DND-41 (cell line): ENCODE results near the gene EXD3.

Source experiments
- ATAC-seq: fragments of 200-7000 bp; cut with Tn5 transposase; 3 replicates; pipeline ENCODE4 v1.9.1; 2021; ENCODE audit warnings: low read depth; ENCODE audit not compliant: insufficient read depth
- DNase-seq: peaks from one replicate; pipeline ENCODE4 v3.0.0-alpha.2; 2020
- H2AFZ ChIP-seq: 2 replicates; pipeline ENCODE4 v1.6.0; 2012; ENCODE audit warnings: low read depth, low read length
- H3K27ac ChIP-seq: 2 replicates; pipeline ENCODE4 v1.5.1; 2012; ENCODE audit warnings: low read length, inconsistent platforms
- H3K27me3 ChIP-seq: fragments of 200-600 bp; sonication (generic); 2 replicates; pipeline ENCODE4 v1.6.0; 2012; ENCODE audit warnings: low read length, mild to moderate bottlenecking, inconsistent platforms; ENCODE audit not compliant: insufficient read depth, poor library complexity
- H3K36me3 ChIP-seq: 2 replicates; pipeline ENCODE4 v1.5.1; 2012; ENCODE audit warnings: low read length, inconsistent platforms; ENCODE audit not compliant: insufficient read depth
- H3K4me1 ChIP-seq: 2 replicates; pipeline ENCODE4 v1.5.1; 2012; ENCODE audit warnings: mild to moderate bottlenecking, low read length; ENCODE audit not compliant: insufficient read depth
- H3K4me2 ChIP-seq: 2 replicates; pipeline ENCODE4 v1.6.0; 2012; ENCODE audit warnings: mild to moderate bottlenecking, moderate library complexity, low read length, inconsistent platforms; ENCODE audit not compliant: insufficient read depth
- H3K4me3 ChIP-seq, 2 experiments: fragments of 200-600 bp in 1 of 2; shearing (Covaris generic) in 1 of 2; 2 replicates each; pipeline ENCODE4 v1.5.1; 2012 to 2016; ENCODE audit warnings: inconsistent platforms in 2 of 2, low read length in 2 of 2, mild to moderate bottlenecking in 2 of 2, low read depth in 1 of 2, moderate library complexity in 1 of 2
- H3K79me2 ChIP-seq: 2 replicates; pipeline ENCODE4 v1.6.0; 2012; ENCODE audit warnings: low read length, inconsistent platforms; ENCODE audit not compliant: insufficient read depth
- H3K9ac ChIP-seq: 2 replicates; pipeline ENCODE4 v1.6.0; 2012; ENCODE audit warnings: low read depth, mild to moderate bottlenecking, inconsistent platforms, low read length, moderate library complexity
- H3K9me3 ChIP-seq: 2 replicates; pipeline ENCODE4 v1.5.1; 2012; ENCODE audit warnings: low read length, moderate library complexity, mild to moderate bottlenecking, inconsistent platforms; ENCODE audit not compliant: insufficient read depth, severe bottlenecking
- H4K20me1 ChIP-seq: 2 replicates; pipeline ENCODE4 v1.6.0; 2012; ENCODE audit warnings: low read length; ENCODE audit not compliant: insufficient read depth
- EZH2 ChIP-seq: IDR thresholded peaks from 3 replicates; pipeline ENCODE4 v1.6.1; 2012; ENCODE audit warnings: borderline replicate concordance, low read depth, mild to moderate bottlenecking, moderate library complexity, low read length, inconsistent platforms; ENCODE audit not compliant: severe bottlenecking
- TF ChIP-seq, protein P1 (sequence below): IDR thresholded peaks from 2 replicates; pipeline ENCODE4 v1.5.1; 2012; ENCODE audit warnings: borderline replicate concordance, low read length, moderate library complexity, mild to moderate bottlenecking; ENCODE audit not compliant: poor library complexity, severe bottlenecking; ENCODE audit errors: extremely low read depth

The EXD3 gene, protein sequence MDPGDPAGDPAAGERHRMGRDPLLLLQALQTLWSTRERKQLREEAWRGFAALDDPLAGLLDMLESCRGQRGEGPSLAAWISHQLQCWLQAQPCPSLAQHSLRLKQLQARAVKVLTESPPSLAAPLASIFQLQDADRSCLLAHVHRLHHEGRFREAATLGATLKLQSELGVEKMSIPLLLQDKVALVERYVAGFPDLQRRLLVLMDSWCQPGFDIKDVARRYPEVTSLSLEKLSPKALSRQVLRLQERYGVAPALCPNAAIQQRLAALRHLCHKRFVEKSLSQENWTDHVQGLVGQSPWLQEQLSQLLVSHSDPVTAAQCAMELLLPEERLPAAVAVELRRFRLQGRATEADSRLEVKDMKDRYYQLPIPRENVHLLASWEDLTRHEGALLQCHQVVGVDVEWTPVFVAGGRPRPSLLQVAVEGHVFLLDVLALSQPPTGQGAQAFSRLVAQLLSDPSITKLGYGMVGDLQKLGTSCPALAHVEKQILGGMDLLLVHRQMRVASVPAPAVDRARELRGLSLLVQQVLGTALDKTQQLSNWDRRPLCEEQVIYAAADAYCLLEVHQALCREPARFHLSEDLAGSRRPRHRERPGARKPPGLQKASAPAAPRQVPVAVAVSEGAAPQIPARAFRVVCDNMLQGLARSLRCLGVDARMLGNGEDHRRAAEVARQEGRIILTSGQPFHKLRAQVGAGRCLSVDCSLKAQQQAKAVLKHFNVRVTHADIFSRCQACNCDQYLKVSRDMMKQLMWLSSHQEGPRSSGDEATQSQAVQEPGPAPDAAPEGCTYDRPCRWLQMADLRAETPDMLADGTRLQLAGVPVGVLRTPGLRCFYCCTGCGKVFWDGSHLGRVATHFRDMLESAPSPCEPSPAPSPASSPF

DNA sequence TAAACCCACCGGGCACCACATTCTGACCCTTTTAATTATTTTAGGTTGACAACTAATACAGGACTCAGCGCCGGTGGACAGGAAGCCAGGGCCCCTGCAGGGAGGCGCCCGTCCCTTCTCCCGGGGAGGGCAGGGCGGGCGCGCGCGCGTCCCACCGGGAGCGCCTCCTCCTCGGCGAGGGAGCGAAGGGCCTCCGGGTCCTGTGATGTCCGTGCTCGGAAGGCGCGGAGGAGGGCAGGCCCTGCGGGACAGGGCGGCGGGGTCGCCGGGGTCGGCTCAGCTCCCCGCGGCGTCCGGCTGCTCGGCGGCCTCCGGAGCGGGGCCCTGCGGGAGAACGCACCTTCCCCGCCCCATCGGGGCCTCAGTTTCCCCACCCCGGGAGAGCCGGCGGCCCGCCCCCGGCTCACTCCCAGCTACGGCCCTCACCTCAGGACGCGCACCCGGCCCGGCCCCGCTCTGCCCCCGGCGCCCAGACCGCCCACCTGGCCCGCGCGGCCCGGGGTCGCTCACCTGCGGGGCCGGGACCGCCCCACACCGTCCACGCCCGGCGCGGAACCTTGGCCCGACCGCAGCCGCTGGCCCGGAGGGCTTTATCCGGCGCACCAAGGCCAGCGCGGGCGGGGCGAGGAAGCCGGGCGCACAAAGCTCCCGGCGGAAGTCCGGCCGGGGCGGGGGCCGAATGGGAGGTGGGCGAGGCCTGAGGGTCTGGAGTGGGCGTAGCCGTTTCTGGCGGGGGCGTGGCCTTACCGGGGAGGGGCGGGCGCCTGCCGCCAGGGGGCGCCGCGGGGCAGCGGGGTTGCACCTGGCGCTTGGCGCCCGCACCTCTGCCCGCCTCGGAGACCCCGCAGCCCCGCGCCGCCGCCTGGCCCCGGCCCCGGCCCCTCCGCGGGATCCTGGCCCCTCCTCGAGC lies at the start of gene EXD3, which contains the start of gene NOXA1:
Gene EXD3 (minus strand): TSS at position 559 of the 910 bp plus-strand sequence. CDS start 27,805 bp downstream, outside the sequence.
Gene NOXA1 (plus strand): TSS at position 790 of the 910 bp plus-strand sequence. CDS start 137 bp downstream, outside the sequence.
- TF ChIP-seq, protein P1, sequence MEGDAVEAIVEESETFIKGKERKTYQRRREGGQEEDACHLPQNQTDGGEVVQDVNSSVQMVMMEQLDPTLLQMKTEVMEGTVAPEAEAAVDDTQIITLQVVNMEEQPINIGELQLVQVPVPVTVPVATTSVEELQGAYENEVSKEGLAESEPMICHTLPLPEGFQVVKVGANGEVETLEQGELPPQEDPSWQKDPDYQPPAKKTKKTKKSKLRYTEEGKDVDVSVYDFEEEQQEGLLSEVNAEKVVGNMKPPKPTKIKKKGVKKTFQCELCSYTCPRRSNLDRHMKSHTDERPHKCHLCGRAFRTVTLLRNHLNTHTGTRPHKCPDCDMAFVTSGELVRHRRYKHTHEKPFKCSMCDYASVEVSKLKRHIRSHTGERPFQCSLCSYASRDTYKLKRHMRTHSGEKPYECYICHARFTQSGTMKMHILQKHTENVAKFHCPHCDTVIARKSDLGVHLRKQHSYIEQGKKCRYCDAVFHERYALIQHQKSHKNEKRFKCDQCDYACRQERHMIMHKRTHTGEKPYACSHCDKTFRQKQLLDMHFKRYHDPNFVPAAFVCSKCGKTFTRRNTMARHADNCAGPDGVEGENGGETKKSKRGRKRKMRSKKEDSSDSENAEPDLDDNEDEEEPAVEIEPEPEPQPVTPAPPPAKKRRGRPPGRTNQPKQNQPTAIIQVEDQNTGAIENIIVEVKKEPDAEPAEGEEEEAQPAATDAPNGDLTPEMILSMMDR: no peak
- TF ChIP-seq EZH2: no peak
- no peak within 1 kb of the TSS for H2AFZ ChIP-seq
- H3K4me3 ChIP-seq: no peak within 1 kb of the TSS
- ATAC-seq (no peak), DNase-seq (no peak)
- no peaks in the 10 kb centered on the region for H3K9me3 ChIP-seq
- no peak within 1 kb of the TSS for H3K9ac ChIP-seq
- no peaks in the 10 kb centered on the region for H3K79me2 ChIP-seq
- H3K27ac ChIP-seq: no peak within 1 kb of the TSS
- no peaks in the 10 kb centered on the region for H3K4me1 ChIP-seq
- no peaks in the 10 kb centered on the region for H4K20me1 ChIP-seq
- no peak within 1 kb of the TSS for H3K4me2 ChIP-seq
- no peaks in the 10 kb centered on the region for H3K27me3 ChIP-seq
- H3K36me3 ChIP-seq: no peaks in the 10 kb centered on the region

DNA sequence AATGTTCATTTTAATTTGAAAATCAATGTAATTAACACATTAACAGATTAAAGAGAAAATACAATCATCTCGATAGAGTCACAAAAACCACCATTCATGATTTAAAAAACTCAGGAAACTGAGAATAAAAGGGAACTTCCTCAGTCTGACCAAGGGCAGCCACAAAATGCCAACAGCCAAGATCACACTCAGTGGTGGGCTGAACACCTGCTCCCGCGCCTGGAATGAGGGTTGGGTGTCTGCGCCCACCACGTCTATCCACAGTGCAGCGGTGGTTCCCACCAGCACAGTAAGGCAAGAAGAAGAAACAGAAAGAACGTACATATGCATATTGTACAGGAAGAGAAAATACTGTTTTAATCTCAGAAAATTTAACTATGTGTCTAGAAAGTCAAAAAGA lies 47.8 kb upstream of the EXD3 start:
- H3K79me2 ChIP-seq: no peaks in the 10 kb centered on the region
- H3K27ac ChIP-seq: no peak overlapping the region
- peak; percentile 100 for ATAC-seq
- no peak for TF ChIP-seq EZH2
- TF ChIP-seq, protein P1: no peak
- H3K4me1 ChIP-seq: peaks cover 25% of the 10 kb centered on the region
- H3K36me3 ChIP-seq: no peaks in the 10 kb centered on the region
- no peak overlapping the region for H3K4me3 ChIP-seq
- DNase-seq: peak; percentile 78
- no peak overlapping the region for H3K9ac ChIP-seq
- H2AFZ ChIP-seq: no peak overlapping the region
- 0 out of 2 replicates have a peak overlapping the region, but pooled peaks have one; percentile 25 for H3K4me2 ChIP-seq
- peaks cover 15% of the 10 kb centered on the region for H3K9me3 ChIP-seq
- peaks cover 13% of the 10 kb centered on the region for H4K20me1 ChIP-seq
- H3K27me3 ChIP-seq: peaks cover 4% of the 10 kb centered on the region

DNA sequence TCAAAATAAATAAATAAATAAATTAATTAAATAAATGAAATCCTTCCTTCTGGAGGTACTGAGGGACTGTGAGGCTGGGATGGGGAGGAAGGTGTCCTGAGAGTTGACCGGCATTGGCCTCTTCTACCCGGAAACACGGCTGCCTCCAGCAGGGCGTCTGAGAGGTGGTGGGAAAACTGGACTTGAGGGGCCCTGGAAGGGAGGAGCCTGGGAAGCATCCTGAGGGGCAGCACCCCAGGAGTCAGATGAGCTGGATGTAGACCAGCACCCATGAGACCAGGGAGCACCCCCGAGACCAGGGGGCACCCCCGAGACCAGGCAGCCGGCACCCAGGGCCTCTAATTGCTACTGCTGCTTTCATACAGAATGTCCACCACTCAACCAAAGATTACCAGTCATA lies 44.9 kb upstream of the EXD3 start:
- H3K9ac ChIP-seq: no peak overlapping the region
- H3K79me2 ChIP-seq: no peaks in the 10 kb centered on the region
- peaks cover 5% of the 10 kb centered on the region for H3K27me3 ChIP-seq
- H2AFZ ChIP-seq: no peak overlapping the region
- peaks cover 17% of the 10 kb centered on the region for H4K20me1 ChIP-seq
- no peaks in the 10 kb centered on the region for H3K36me3 ChIP-seq
- DNase-seq (no peak), ATAC-seq (no peak)
- peaks cover 25% of the 10 kb centered on the region for H3K4me1 ChIP-seq
- H3K4me2 ChIP-seq: no peak overlapping the region
- H3K9me3 ChIP-seq: no peaks in the 10 kb centered on the region
- TF ChIP-seq, protein P1: no peak
- no peak for TF ChIP-seq EZH2
- H3K27ac ChIP-seq: no peak overlapping the region
- H3K4me3 ChIP-seq: no peak overlapping the region
